ENCODE data around the gene CALML6.

Gene CALML6

GRCh38 chr1:1946540-1946939 lies 31.5 kb downstream of the CALML6 start:
- DNase-seq, result no peak

- no peak for DNase-seq
Measured at GRCh38 chr1:1947493-1947892, 32.4 kb downstream of the CALML6 start.

- no peak for DNase-seq
Measured at GRCh38 chr1:1948783-1949182, 33.7 kb downstream of the CALML6 start.

GRCh38 chr1:1950940-1951339 lies 35.9 kb downstream of the CALML6 start:
- no peak for DNase-seq

- DNase-seq, result no peak
Measured at GRCh38 chr1:1954015-1954414, 39.0 kb downstream of the CALML6 start.

GRCh38 chr1:1954831-1955441 lies 39.9 kb downstream of the CALML6 start:
- DNase-seq, result peak; percentile 3

GRCh38 chr1:1955621-1956094 lies 40.6 kb downstream of the CALML6 start:
- no peak for DNase-seq

GRCh38 chr1:1956101-1956500 lies 41.0 kb downstream of the CALML6 start:
- DNase-seq, result no peak

- no peak for DNase-seq
Measured at GRCh38 chr1:1956586-1957532, 41.8 kb downstream of the CALML6 start.

- DNase-seq, result no peak
Measured at GRCh38 chr1:1957533-1957961, 42.5 kb downstream of the CALML6 start.

GRCh38 chr1:1958071-1958541 lies 43.0 kb downstream of the CALML6 start:
- DNase-seq, result no peak

GRCh38 chr1:1959459-1959839 lies 44.4 kb downstream of the CALML6 start:
- DNase-seq, result no peak

- DNase-seq, result peak; percentile 55
Measured at GRCh38 chr1:1959840-1960479, 44.9 kb downstream of the CALML6 start.

- no peak for DNase-seq
Measured at GRCh38 chr1:1960480-1961196, 45.6 kb downstream of the CALML6 start.

- no peak for DNase-seq
Measured at GRCh38 chr1:1962752-1963151, 47.7 kb downstream of the CALML6 start.

- DNase-seq, result no peak
Measured at GRCh38 chr1:1963570-1963969, 48.5 kb downstream of the CALML6 start.

- no peak for DNase-seq
Measured at GRCh38 chr1:1964811-1965210, 49.8 kb downstream of the CALML6 start.

GRCh38 chr1:1965546-1965945 lies 50.5 kb downstream of the CALML6 start:
- DNase-seq, result no peak

GRCh38 chr1:1966071-1966740 lies 51.1 kb downstream of the CALML6 start:
- no peak for DNase-seq
